GM13977 (cell line): Measurements from ENCODE around the gene PPAT.

Experiments used
- DNase-seq: peaks from one replicate; pipeline ENCODE4 v3.0.0; 2012; ENCODE audit warnings: low spot score
- in situ Hi-C: fragments of 300-500 bp; cut with MboI; formaldehyde crosslinking; loops from one replicate; pipeline ENCODE4 v1.12.0; 2022; ENCODE audit warnings: low sequenced_read_pairs, low pct_unique_long_range_greater_than_20kb, mixed read lengths, inconsistent platforms; ENCODE audit not compliant: unreplicated experiment
- TF ChIP-seq, protein P1 (sequence below): IDR thresholded peaks from 2 replicates; pipeline ENCODE4 v1.5.1; 2012; ENCODE audit warnings: mild to moderate bottlenecking, control low read depth; ENCODE audit not compliant: insufficient read depth; ENCODE audit errors: extremely low read depth, missing control alignments

PPAT gene

DNA sequence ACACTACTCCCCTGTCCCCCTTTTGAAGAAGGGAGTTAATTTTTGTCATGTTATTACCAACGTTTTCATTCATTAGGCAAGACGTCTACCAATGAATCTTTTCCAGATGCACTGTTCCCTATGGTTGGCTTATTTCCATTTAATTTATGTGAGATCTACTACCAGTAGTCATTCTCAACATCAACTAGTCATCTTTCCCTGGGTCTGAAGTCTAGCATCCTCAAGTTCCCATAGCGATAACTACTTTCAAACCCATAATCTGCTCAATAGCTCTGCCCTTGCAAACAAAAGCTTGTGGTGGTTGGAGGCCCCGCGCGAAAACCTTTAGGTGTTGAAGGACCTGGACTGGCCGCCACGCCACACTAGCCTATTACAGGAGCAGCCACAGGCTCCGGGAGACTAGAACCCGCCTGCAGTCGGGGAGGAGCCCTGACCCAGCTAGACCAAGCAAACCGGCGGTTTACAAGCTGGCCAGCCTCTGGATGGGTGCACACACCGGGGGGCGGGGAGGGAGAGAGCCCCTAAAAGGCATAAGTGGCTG, 746 bp downstream of the PPAT start:
- in situ Hi-C loops = no loop called here
- DNase-seq = peak; percentile 58
- TF ChIP-seq, protein P1, sequence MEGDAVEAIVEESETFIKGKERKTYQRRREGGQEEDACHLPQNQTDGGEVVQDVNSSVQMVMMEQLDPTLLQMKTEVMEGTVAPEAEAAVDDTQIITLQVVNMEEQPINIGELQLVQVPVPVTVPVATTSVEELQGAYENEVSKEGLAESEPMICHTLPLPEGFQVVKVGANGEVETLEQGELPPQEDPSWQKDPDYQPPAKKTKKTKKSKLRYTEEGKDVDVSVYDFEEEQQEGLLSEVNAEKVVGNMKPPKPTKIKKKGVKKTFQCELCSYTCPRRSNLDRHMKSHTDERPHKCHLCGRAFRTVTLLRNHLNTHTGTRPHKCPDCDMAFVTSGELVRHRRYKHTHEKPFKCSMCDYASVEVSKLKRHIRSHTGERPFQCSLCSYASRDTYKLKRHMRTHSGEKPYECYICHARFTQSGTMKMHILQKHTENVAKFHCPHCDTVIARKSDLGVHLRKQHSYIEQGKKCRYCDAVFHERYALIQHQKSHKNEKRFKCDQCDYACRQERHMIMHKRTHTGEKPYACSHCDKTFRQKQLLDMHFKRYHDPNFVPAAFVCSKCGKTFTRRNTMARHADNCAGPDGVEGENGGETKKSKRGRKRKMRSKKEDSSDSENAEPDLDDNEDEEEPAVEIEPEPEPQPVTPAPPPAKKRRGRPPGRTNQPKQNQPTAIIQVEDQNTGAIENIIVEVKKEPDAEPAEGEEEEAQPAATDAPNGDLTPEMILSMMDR = no peak

DNA sequence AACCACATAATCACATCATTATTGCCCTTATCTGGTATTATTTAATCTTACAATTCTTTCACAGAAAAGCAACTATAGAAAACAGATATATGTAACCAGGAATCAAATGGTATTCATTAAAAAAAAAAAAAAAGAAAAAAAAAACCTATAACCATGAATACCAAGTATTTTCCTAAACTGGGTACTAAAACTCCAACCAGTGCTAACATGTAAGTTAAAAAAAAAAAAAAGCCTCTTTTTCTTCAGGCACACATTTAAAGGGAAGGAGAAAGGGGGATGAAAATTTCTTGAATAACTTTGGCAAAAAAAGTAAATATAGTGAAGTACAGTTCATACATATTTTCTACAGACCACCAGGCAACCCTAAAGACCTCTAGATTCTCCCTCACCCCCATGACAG, 2.1 kb downstream of the PPAT start:
- TF ChIP-seq, protein P1 = no peak
- in situ Hi-C loops = no loop called here
- no peak for DNase-seq

- in situ Hi-C loops = no loop called here
- TF ChIP-seq, protein P1 = no peak
- DNase-seq = no peak
Observed at GRCh38 chr4:56430203-56430602, 5.2 kb downstream of the PPAT start.

DNA sequence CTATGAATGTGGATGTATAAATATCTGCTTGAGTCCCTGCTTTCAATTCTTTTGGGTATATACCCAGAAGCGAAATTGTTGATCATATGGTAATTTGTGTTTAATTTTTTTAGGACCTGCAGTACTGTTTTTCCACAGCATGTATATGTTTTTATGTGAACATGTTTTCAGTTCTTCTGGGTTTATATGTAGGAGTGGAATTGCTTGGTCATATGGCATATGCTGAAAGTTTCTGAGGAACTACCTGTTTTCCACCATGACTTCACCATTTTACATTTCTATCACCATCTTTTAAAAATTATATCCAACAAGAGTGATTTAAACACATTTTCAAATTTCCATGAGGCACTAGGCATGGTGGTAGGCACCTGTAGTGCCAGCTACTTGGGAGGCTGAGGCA, 8.2 kb downstream of the PPAT start:
- no peak for DNase-seq
- TF ChIP-seq, protein P1 = no peak
- in situ Hi-C loops = no loop called here

- TF ChIP-seq, protein P1 = no peak
- in situ Hi-C loops = no loop called here
- peak; percentile 35 for DNase-seq
Observed at GRCh38 chr4:56426273-56426672, 9.1 kb downstream of the PPAT start.

DNA sequence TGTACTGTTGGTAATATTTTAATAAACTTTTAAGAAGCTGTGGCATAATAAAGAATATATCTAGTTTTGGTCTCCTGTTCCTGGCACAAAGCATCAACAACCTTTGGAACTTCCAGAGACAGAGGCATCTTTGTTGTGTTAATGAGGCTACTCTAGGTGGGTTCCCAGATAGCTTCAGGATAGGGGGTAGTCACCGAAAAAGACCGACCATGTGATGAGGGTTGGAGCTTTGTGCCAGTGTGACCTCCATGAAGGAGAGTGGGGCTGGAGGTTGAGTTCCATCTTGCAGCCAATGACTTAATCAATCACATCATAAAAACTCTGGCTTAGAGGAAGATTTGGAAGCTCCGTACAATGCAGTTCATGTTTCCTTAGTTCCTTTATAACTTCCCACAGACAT, 9.9 kb downstream of the PPAT start:
- TF ChIP-seq, protein P1 = no peak
- in situ Hi-C loops = no loop called here
- no peak for DNase-seq
